ENCODE data around the gene EVC2. TPM values are rescaled to one million over a fixed set of nuclear protein-coding genes. Genes with fewer than 3 reads are reported as not detected.

Gene EVC2
- total and polyA plus RNA-seq, 2 donors (not counting 1 experiment from before 2014, with no cell fraction given): 1.1 TPM; not detected in 1

- no peak overlapping the region for H3K27ac ChIP-seq (ENCODE audit: low read length in 2 of 2)
- H3K4me3 Mint-ChIP-seq: no peak overlapping the region
- H3K27me3 ChIP-seq (replicated peaks in 1 of 4; ENCODE audit: control extremely low read depth in 1 of 4, control insufficient read depth in 3 of 4, insufficient read depth in 4 of 4, low read length in 3 of 4): no peaks in the 10 kb centered on the region
- H3K4me1 Mint-ChIP-seq: no peaks in the 10 kb centered on the region
- no peaks in the 10 kb centered on the region for H3K79me2 ChIP-seq (ENCODE audit: control insufficient read depth, insufficient read depth, low read length)
- 100% methylated on average over 4 of the region's 4 CpGs for WGBS (ENCODE audit: insufficient coverage)
- peaks cover 0 to 5% (median 0%) of the 10 kb centered on the region in 3 donors for H3K9me3 ChIP-seq (ENCODE audit: control extremely low read depth in 1 of 3, control insufficient read depth in 2 of 3, insufficient read depth in 1 of 3, low read length in 2 of 3)
- H4K20me1 ChIP-seq (ENCODE audit: control insufficient read depth, insufficient read depth, low read length, poor library complexity, severe bottlenecking): no peaks in the 10 kb centered on the region
- H3K4me2 ChIP-seq (replicated peaks; ENCODE audit: low read depth, low read length, poor library complexity, severe bottlenecking): no peak overlapping the region
- no peaks in the 10 kb centered on the region for H3K4me1 ChIP-seq (ENCODE audit: control insufficient read depth in 2 of 2, insufficient read depth in 2 of 2, low read length in 2 of 2)
- ChIA-PET POLR2A (no interaction called here), CTCF (no interaction called here)
- H3K27ac Mint-ChIP-seq: no peak overlapping the region
- no peak overlapping the region for H3K4me3 ChIP-seq (ENCODE audit: control extremely low read depth in 1 of 5, extremely low read depth in 1 of 5, insufficient read depth in 1 of 5, low read depth in 2 of 5, low read length in 4 of 5)
- H3K36me3 ChIP-seq (replicated peaks in 1 of 2; ENCODE audit: control extremely low read depth in 1 of 2, control insufficient read depth in 1 of 2, extremely low read depth in 1 of 2, insufficient read depth in 2 of 2, low read length in 1 of 2): no peaks in the 10 kb centered on the region
- ATAC-seq (ENCODE audit: low read depth) (no peak), DNase-seq (no peak)
- TF ChIP-seq CTCF (IDR thresholded peaks at IDR 0.05): no peak
- no peak for TF ChIP-seq EZH2 (IDR thresholded peaks at IDR 0.05; ENCODE audit: borderline replicate concordance, insufficient read depth, low read depth, low read length, poor library complexity, severe bottlenecking)
- no peak overlapping the region for H2AFZ ChIP-seq (ENCODE audit: insufficient read depth, low read depth, low read length, poor library complexity, severe bottlenecking)
- H3K27me3 Mint-ChIP-seq: no peaks in the 10 kb centered on the region
- H3K9me3 Mint-ChIP-seq (ENCODE audit: insufficient read depth): no peaks in the 10 kb centered on the region
- no peak overlapping the region for H3K9ac ChIP-seq (ENCODE audit: low read length)
- intact Hi-C loops (cut with micrococcal nuclease): no loop called here
Observed at GRCh38 chr4:5528031-5528436, 180.3 kb downstream of the EVC2 start.

GRCh38 chr4:5527211-5527610, 181.1 kb downstream of the EVC2 start:
- Mint-ChIP-seq H3K4me3 (no peak overlapping the region), H3K27ac (no peak overlapping the region), H3K4me1 (no peaks in the 10 kb centered on the region), H3K27me3 (no peaks in the 10 kb centered on the region), H3K9me3 (ENCODE audit: insufficient read depth) (no peaks in the 10 kb centered on the region)
- Histone ChIP-seq H3K36me3 (replicated peaks in 1 of 2; ENCODE audit: control extremely low read depth in 1 of 2, control insufficient read depth in 1 of 2, extremely low read depth in 1 of 2, insufficient read depth in 2 of 2, low read length in 1 of 2) (no peaks in the 10 kb centered on the region), H3K9me3 (ENCODE audit: control extremely low read depth in 1 of 3, control insufficient read depth in 2 of 3, insufficient read depth in 1 of 3, low read length in 2 of 3) (no peaks in the 10 kb centered on the region), H3K27ac (ENCODE audit: low read length in 2 of 2) (no peak overlapping the region), H3K79me2 (ENCODE audit: control insufficient read depth, insufficient read depth, low read length) (no peaks in the 10 kb centered on the region), H3K9ac (ENCODE audit: low read length) (no peak overlapping the region), H3K4me2 (replicated peaks; ENCODE audit: low read depth, low read length, poor library complexity, severe bottlenecking) (no peak overlapping the region), H4K20me1 (ENCODE audit: control insufficient read depth, insufficient read depth, low read length, poor library complexity, severe bottlenecking) (no peaks in the 10 kb centered on the region), H3K4me1 (ENCODE audit: control insufficient read depth in 2 of 2, insufficient read depth in 2 of 2, low read length in 2 of 2) (no peaks in the 10 kb centered on the region), H3K4me3 (ENCODE audit: control extremely low read depth in 1 of 5, extremely low read depth in 1 of 5, insufficient read depth in 1 of 5, low read depth in 2 of 5, low read length in 4 of 5) (no peak overlapping the region), H2AFZ (ENCODE audit: insufficient read depth, low read depth, low read length, poor library complexity, severe bottlenecking) (no peak overlapping the region), H3K27me3 (replicated peaks in 1 of 4; ENCODE audit: control extremely low read depth in 1 of 4, control insufficient read depth in 3 of 4, insufficient read depth in 4 of 4, low read length in 3 of 4) (no peaks in the 10 kb centered on the region)
- no peak for ATAC-seq (ENCODE audit: low read depth)
- CTCF ChIA-PET: no interaction called here
- no peak for DNase-seq
- POLR2A ChIA-PET: no interaction called here
- TF ChIP-seq EZH2 (IDR thresholded peaks at IDR 0.05; ENCODE audit: borderline replicate concordance, insufficient read depth, low read depth, low read length, poor library complexity, severe bottlenecking) (no peak), CTCF (IDR thresholded peaks at IDR 0.05) (no peak)
- 100% methylated on average over 1 of the region's 3 CpGs for WGBS (ENCODE audit: insufficient coverage)
- intact Hi-C loops (cut with micrococcal nuclease): no loop called here
